Thymus (tissue), 11 donors: Measurements from ENCODE around the gene GRID1. TPM values are rescaled to one million over a fixed set of nuclear protein-coding genes. Genes with fewer than 3 reads are reported as not detected.

Source experiments
- DNase-seq, 9 donors: peaks; one replicate each; pipeline ENCODE4 v3.0.0-alpha.2; 2013; ENCODE audit warnings: low spot score in 9 of 9, low read depth in 6 of 9, missing footprints in 1 of 9
- H3K27ac ChIP-seq, 2 donors: one replicate each; pipeline ENCODE4 v1.5.1; 2013; ENCODE audit warnings: control low read depth in 1 of 2, low read depth in 1 of 2, low read length in 1 of 2, mild to moderate bottlenecking in 1 of 2, moderate library complexity in 1 of 2
- H3K27me3 ChIP-seq, 2 donors: one replicate each; pipeline ENCODE4 v1.5.1; 2013; ENCODE audit warnings: low read length in 1 of 2; ENCODE audit not compliant: control insufficient read depth in 2 of 2, insufficient read depth in 1 of 2
- H3K36me3 ChIP-seq, 2 donors: one replicate each; pipeline ENCODE4 v1.5.1; 2013; ENCODE audit warnings: low read length in 1 of 2, mild to moderate bottlenecking in 1 of 2, moderate library complexity in 1 of 2; ENCODE audit not compliant: control insufficient read depth in 2 of 2, insufficient read depth in 2 of 2
- H3K4me1 ChIP-seq, 2 donors: one replicate each; pipeline ENCODE4 v1.5.1; 2013; ENCODE audit warnings: low read length in 2 of 2; ENCODE audit not compliant: control insufficient read depth in 2 of 2, insufficient read depth in 2 of 2
- H3K4me3 ChIP-seq, 2 donors: one replicate each; pipeline ENCODE4 v1.5.1; 2013; ENCODE audit warnings: low read length in 2 of 2, control low read depth in 1 of 2, mild to moderate bottlenecking in 1 of 2
- H3K9me3 ChIP-seq, 2 donors: one replicate each; pipeline ENCODE4 v1.5.1; 2013; ENCODE audit warnings: low read length in 1 of 2, mild to moderate bottlenecking in 1 of 2; ENCODE audit not compliant: control insufficient read depth in 2 of 2, insufficient read depth in 1 of 2
- WGBS: extraction: QIAGEN DNeasy Blood & Tissue Kit; methylation state at CpG from one replicate; pipeline ENCODE4 v1.1.7; 2013; 5-methylcytosine and 5-hydroxymethylcytosine counted together
- polyA plus RNA-seq: library from polyadenylated mRNA; stranded (reverse); fragments of 200-250 nt; gene quantifications from one replicate; pipeline ENCODE4 v1.2.3, GENCODE V29; 2013
- total RNA-seq: library from RNA; stranded (reverse); fragments of 120-200 nt; gene quantifications from one replicate; pipeline ENCODE4 v1.2.4, GENCODE V29; 2013
- donor health status: healthy.

GRID1 gene
- total and polyA plus RNA-seq, 2 donors: 0.33 to 0.46 TPM

GRCh38 chr10:86305521-86305920 is 61.1 kb downstream of the GRID1 start:
- WGBS: 57% methylated on average over 1 of the region's 1 CpG
- no peaks in the 10 kb centered on the region for H3K4me1 ChIP-seq

GRCh38 chr10:86304436-86304835 is 62.2 kb downstream of the GRID1 start:
- WGBS: 83% methylated on average over 3 of the region's 3 CpGs
- DNase-seq: no peak
- Histone ChIP-seq H3K27me3 (no peaks in the 10 kb centered on the region), H3K36me3 (no peaks in the 10 kb centered on the region), H3K4me3 (no peak overlapping the region), H3K4me1 (no peaks in the 10 kb centered on the region), H3K27ac (no peak overlapping the region), H3K9me3 (no peaks in the 10 kb centered on the region)

More at GRCh38 chr10:86305521-86305920, 61.1 kb downstream of the GRID1 start:
- Histone ChIP-seq H3K4me3 (no peak overlapping the region), H3K27ac (no peak overlapping the region), H3K36me3 (no peaks in the 10 kb centered on the region), H3K9me3 (no peaks in the 10 kb centered on the region), H3K27me3 (no peaks in the 10 kb centered on the region)
- DNase-seq: no peak

DNA sequence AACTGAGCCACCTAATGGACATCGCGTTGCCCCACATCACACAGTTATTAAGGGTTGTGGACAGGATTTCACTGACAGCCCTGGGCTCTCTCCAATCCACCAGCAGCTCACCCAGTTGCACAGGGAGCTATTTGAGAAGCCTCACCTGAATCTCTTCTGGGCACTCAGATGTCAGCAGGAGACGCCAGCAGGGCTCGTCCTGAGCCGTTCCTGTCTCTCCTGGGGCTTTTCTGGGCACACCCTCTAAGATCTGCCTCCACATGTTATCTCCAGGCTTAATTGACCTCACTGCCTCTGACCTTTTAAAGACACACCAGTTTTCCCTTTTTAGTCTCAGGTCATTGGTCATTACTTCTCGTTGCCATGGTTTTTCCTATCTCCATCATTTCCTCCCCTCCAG is 63.0 kb downstream of the GRID1 start:
- DNase-seq: no peak
- 77% methylated on average over 6 of the region's 6 CpGs for WGBS
- H3K9me3 ChIP-seq: no peaks in the 10 kb centered on the region
- H3K36me3 ChIP-seq: no peaks in the 10 kb centered on the region
- no peaks in the 10 kb centered on the region for H3K4me1 ChIP-seq
- H3K4me3 ChIP-seq: no peak overlapping the region
- no peak overlapping the region for H3K27ac ChIP-seq
- no peaks in the 10 kb centered on the region for H3K27me3 ChIP-seq

DNA sequence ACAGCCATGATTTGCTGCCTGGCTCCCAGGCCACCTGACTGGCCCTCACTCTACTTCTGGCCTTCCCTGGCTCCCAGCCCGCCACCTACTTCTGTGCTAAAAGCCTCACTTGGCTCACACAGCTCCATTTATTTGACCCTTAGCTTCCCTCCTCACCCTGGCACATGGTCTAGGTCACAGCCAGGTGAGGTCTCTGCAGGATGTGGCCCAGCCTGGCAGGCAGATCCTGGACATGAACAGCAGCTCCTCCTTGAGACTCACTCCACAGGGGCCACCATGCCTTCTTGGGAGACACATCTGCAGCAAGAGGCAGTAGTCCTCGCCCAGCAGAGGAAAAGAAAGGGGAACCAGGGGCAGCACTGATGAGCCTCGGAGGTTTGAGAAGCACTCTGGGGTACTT is 64.6 kb downstream of the GRID1 start:
- 87% methylated on average over 3 of the region's 3 CpGs for WGBS
- Histone ChIP-seq H3K27ac (no peak overlapping the region), H3K36me3 (no peaks in the 10 kb centered on the region), H3K4me3 (no peak overlapping the region), H3K9me3 (no peaks in the 10 kb centered on the region), H3K27me3 (no peaks in the 10 kb centered on the region), H3K4me1 (no peaks in the 10 kb centered on the region)
- no peak for DNase-seq

- Histone ChIP-seq H3K27ac (no peak overlapping the region), H3K4me1 (no peaks in the 10 kb centered on the region), H3K36me3 (no peaks in the 10 kb centered on the region), H3K4me3 (no peak overlapping the region), H3K9me3 (no peaks in the 10 kb centered on the region), H3K27me3 (no peaks in the 10 kb centered on the region)
- 91% methylated on average over 5 of the region's 5 CpGs for WGBS
- DNase-seq: no peak
Measured at GRCh38 chr10:86300931-86301830, 65.4 kb downstream of the GRID1 start.

DNA sequence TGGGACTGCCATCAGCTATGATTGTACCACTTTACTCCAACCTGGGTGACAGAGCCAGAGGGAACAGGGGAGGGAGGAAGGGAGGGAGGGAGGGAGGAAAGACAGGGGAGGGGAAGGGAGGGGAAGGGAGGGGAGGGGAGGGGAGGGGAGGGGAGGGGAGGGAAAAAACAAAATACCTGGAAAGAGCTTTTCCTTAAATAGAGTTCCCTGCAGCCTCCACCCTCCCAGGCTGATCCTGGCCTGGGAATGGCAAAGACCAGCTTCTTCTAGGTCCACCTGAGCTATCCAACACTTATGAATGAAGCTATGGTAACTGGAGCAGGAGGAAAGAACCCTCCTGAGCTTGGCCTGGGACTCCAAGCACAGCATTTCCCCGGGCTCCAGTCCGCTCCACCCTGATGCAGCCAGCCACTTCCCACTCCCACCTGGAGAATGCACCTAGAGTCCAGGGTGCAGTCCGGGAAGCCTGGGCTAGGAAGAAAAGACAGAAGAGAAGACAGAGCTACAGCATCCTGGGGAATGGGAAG is 66.1 kb downstream of the GRID1 start:
- 94% methylated on average over 3 of the region's 3 CpGs for WGBS
- no peaks in the 10 kb centered on the region for H3K4me1 ChIP-seq
- H3K36me3 ChIP-seq: no peaks in the 10 kb centered on the region
- no peak overlapping the region for H3K27ac ChIP-seq
- H3K27me3 ChIP-seq: no peaks in the 10 kb centered on the region
- no peak overlapping the region for H3K4me3 ChIP-seq
- no peak for DNase-seq
- no peaks in the 10 kb centered on the region for H3K9me3 ChIP-seq

DNA sequence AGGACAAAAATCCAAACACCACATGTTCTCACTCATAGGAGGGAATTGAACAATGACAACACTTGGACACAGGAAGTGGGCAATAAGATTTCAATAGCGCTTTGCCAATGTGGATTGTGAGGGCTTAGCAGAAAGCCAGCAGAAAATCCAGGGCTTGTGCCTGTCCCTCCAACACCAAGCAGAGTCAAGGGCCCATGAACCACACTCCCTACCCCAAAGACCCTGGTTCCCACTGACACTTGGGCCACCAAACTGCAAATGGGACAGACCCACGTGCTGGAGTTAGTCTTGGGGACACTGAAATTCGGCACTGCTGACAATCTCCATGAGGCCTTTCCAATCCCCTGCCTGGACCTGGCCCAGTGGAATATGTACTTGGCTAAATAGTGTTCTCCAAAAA is 67.0 kb downstream of the GRID1 start:
- Histone ChIP-seq H3K36me3 (no peaks in the 10 kb centered on the region), H3K27ac (no peak overlapping the region), H3K9me3 (no peaks in the 10 kb centered on the region), H3K4me3 (no peak overlapping the region), H3K27me3 (no peaks in the 10 kb centered on the region), H3K4me1 (no peaks in the 10 kb centered on the region)
- WGBS: 76% methylated on average over 3 of the region's 3 CpGs
- no peak for DNase-seq

- 82% methylated on average over 9 of the region's 9 CpGs for WGBS
- Histone ChIP-seq H3K27ac (no peak overlapping the region), H3K9me3 (no peaks in the 10 kb centered on the region), H3K4me3 (no peak overlapping the region), H3K27me3 (no peaks in the 10 kb centered on the region), H3K36me3 (no peaks in the 10 kb centered on the region), H3K4me1 (no peaks in the 10 kb centered on the region)
- no peak for DNase-seq
Measured at GRCh38 chr10:86298501-86299001, 68.0 kb downstream of the GRID1 start.

- Histone ChIP-seq H3K27me3 (no peaks in the 10 kb centered on the region), H3K9me3 (no peaks in the 10 kb centered on the region), H3K27ac (no peak overlapping the region), H3K4me3 (no peak overlapping the region), H3K36me3 (no peaks in the 10 kb centered on the region), H3K4me1 (no peaks in the 10 kb centered on the region)
- WGBS: 77% methylated on average over 3 of the region's 3 CpGs
- no peak for DNase-seq
Measured at GRCh38 chr10:86295791-86296190, 70.8 kb downstream of the GRID1 start.
